Neuronal stem cell (in vitro differentiated cells): ENCODE data around the gene UBR3.

ENCODE experiments used
- DNase-seq: peaks from one replicate; pipeline ENCODE4 v3.0.0-alpha.2; 2013; ENCODE audit warnings: low spot score
- H2AFZ ChIP-seq: one replicate; pipeline ENCODE4 v1.6.1; 2013; ENCODE audit warnings: mild to moderate bottlenecking, low read length, inconsistent platforms
- H2AK5ac ChIP-seq: 2 replicates; pipeline ENCODE4 v1.6.1; 2013; ENCODE audit warnings: low read depth, mild to moderate bottlenecking, inconsistent platforms, low read length, moderate library complexity, mixed read lengths
- H2BK120ac ChIP-seq: 2 replicates; pipeline ENCODE4 v1.6.1; 2013; ENCODE audit warnings: low read depth, mild to moderate bottlenecking, inconsistent platforms, low read length, moderate library complexity, mixed read lengths
- H2BK12ac ChIP-seq: one replicate; pipeline ENCODE4 v1.6.1; 2013; ENCODE audit warnings: low read length, inconsistent platforms
- H2BK15ac ChIP-seq: 2 replicates; pipeline ENCODE4 v1.6.1; 2013; ENCODE audit warnings: mild to moderate bottlenecking, low read length, inconsistent platforms, mixed read lengths
- H2BK5ac ChIP-seq: one replicate; pipeline ENCODE4 v1.6.1; 2013; ENCODE audit warnings: inconsistent platforms, mild to moderate bottlenecking, low read length, moderate library complexity
- H3K14ac ChIP-seq: one replicate; pipeline ENCODE4 v1.6.1; 2013; ENCODE audit warnings: low read length, inconsistent platforms
- H3K18ac ChIP-seq: 2 replicates; pipeline ENCODE4 v1.6.1; 2013; ENCODE audit warnings: low read length, inconsistent platforms
- H3K23ac ChIP-seq: 2 replicates; pipeline ENCODE4 v1.6.1; 2013; ENCODE audit warnings: low read depth, mild to moderate bottlenecking, mixed read lengths, low read length, inconsistent platforms; ENCODE audit not compliant: poor library complexity
- H3K27ac ChIP-seq: replicated peaks from 3 replicates; pipeline ENCODE4 v1.5.1; 2013; ENCODE audit warnings: low read length, inconsistent platforms
- H3K27me3 ChIP-seq, 3 experiments: 2 replicates each; pipeline ENCODE4 v1.6.1; 2013; ENCODE audit warnings: low read length in 3 of 3, mild to moderate bottlenecking in 2 of 3, inconsistent platforms in 1 of 3, low read depth in 1 of 3, mixed read lengths in 1 of 3, moderate library complexity in 1 of 3; ENCODE audit not compliant: control insufficient read depth in 3 of 3, insufficient read depth in 3 of 3
- H3K36me3 ChIP-seq, 2 donors: replicated peaks in 1 of 2; 2 replicates each; pipeline ENCODE4 v1.6.1; 2013; ENCODE audit warnings: low read length in 2 of 2; ENCODE audit not compliant: control insufficient read depth in 2 of 2, insufficient read depth in 2 of 2
- H3K4ac ChIP-seq: 2 replicates; pipeline ENCODE4 v1.6.1; 2013; ENCODE audit warnings: inconsistent platforms, mild to moderate bottlenecking, low read length, moderate library complexity
- H3K4me1 ChIP-seq, 2 donors: 1 replicate in 1 of 2; 2 replicates in 1 of 2; pipeline ENCODE4 v1.6.1; 2013; ENCODE audit warnings: low read length in 2 of 2, low read depth in 1 of 2; ENCODE audit not compliant: control insufficient read depth in 2 of 2, insufficient read depth in 1 of 2
- H3K4me2 ChIP-seq: one replicate; pipeline ENCODE4 v1.6.1; 2013; ENCODE audit warnings: mild to moderate bottlenecking, low read length, inconsistent platforms; ENCODE audit not compliant: insufficient read depth, poor library complexity, severe bottlenecking
- H3K4me3 ChIP-seq, 2 donors: 2 replicates each; pipeline ENCODE4 v1.5.1; 2013; ENCODE audit warnings: low read length in 2 of 2, mild to moderate bottlenecking in 2 of 2, inconsistent platforms in 1 of 2, moderate library complexity in 1 of 2
- H3K79me1 ChIP-seq: one replicate; pipeline ENCODE4 v1.6.1; 2013; ENCODE audit warnings: low read depth, mild to moderate bottlenecking, inconsistent platforms, low read length, moderate library complexity
- H3K9ac ChIP-seq: one replicate; pipeline ENCODE4 v1.6.1; 2013; ENCODE audit warnings: mild to moderate bottlenecking, low read depth, low read length, inconsistent platforms; ENCODE audit not compliant: poor library complexity
- H3K9me3 ChIP-seq, 2 donors: replicated peaks in 1 of 2; 2 replicates each; pipeline versions ENCODE3 to v1.6.1; 2013; ENCODE audit warnings: low read length in 2 of 2, mild to moderate bottlenecking in 2 of 2, inconsistent platforms in 1 of 2, low read depth in 1 of 2, mixed read lengths in 1 of 2, moderate library complexity in 1 of 2; ENCODE audit not compliant: control insufficient read depth in 2 of 2, insufficient read depth in 1 of 2
- H4K8ac ChIP-seq: one replicate; pipeline ENCODE4 v1.6.1; 2013; ENCODE audit warnings: low read depth, mild to moderate bottlenecking, inconsistent platforms, low read length, moderate library complexity
- H4K91ac ChIP-seq: one replicate; pipeline ENCODE4 v1.6.1; 2013; ENCODE audit warnings: low read length, low read depth, mild to moderate bottlenecking, inconsistent platforms; ENCODE audit not compliant: poor library complexity
- WGBS, 2 donors: extraction: QIAGEN DNeasy Blood & Tissue Kit; methylation state at CpG; one replicate each; pipeline ENCODE4 v1.1.7; 2013; ENCODE audit warnings: missing lambda C conversion rate in 2 of 2, mixed read lengths in 1 of 2; ENCODE audit not compliant: insufficient read length in 2 of 2, insufficient replicate concordance in 1 of 2; ENCODE audit errors: extremely low coverage in 2 of 2; 5-methylcytosine and 5-hydroxymethylcytosine counted together

Gene UBR3

GRCh38 chr2:170014769-170015168 is 187.5 kb downstream of the UBR3 start:
- H3K27me3 ChIP-seq = no peaks in the 10 kb centered on the region
- no peak for DNase-seq
- H3K79me1 ChIP-seq = no peaks in the 10 kb centered on the region
- H3K4ac ChIP-seq = no peak overlapping the region
- no peak overlapping the region for H2BK5ac ChIP-seq
- H3K9ac ChIP-seq = no peak overlapping the region
- no peaks in the 10 kb centered on the region for H3K9me3 ChIP-seq
- no peak overlapping the region for H4K8ac ChIP-seq
- H3K4me3 ChIP-seq = no peak overlapping the region
- no peak overlapping the region for H3K4me2 ChIP-seq
- H2BK120ac ChIP-seq = no peak overlapping the region
- no peak overlapping the region for H3K27ac ChIP-seq
- H2AFZ ChIP-seq = no peak overlapping the region
- no peak overlapping the region for H3K18ac ChIP-seq
- H3K23ac ChIP-seq = no peak overlapping the region
- no peak overlapping the region for H2BK15ac ChIP-seq
- H3K4me1 ChIP-seq = no peaks in the 10 kb centered on the region
- H2BK12ac ChIP-seq = no peak overlapping the region
- H2AK5ac ChIP-seq = no peak overlapping the region
- no CpG with 5 or more reads among the region's 1 CpG for WGBS, 2 donors
- H4K91ac ChIP-seq = no peak overlapping the region
- no peaks in the 10 kb centered on the region for H3K36me3 ChIP-seq
- H3K14ac ChIP-seq = no peak overlapping the region

GRCh38 chr2:170017860-170018532 is 190.7 kb downstream of the UBR3 start:
- Histone ChIP-seq H2BK5ac (no peak overlapping the region), H4K91ac (no peak overlapping the region)
- WGBS, 2 donors = no CpG with 5 or more reads among the region's 4 CpGs

GRCh38 chr2:170019060-170019805 is 192.0 kb downstream of the UBR3 start:
- Histone ChIP-seq H3K23ac (no peak overlapping the region), H3K4me2 (no peak overlapping the region), H2BK15ac (no peak overlapping the region), H3K4ac (no peak overlapping the region), H2BK5ac (no peak overlapping the region), H3K9ac (no peak overlapping the region), H2AK5ac (no peak overlapping the region), H3K27me3 (no peaks in the 10 kb centered on the region), H2BK12ac (no peak overlapping the region), H4K91ac (no peak overlapping the region), H4K8ac (no peak overlapping the region), H3K27ac (no peak overlapping the region), H3K79me1 (no peaks in the 10 kb centered on the region), H2BK120ac (no peak overlapping the region), H3K4me3 (no peak overlapping the region), H3K9me3 (no peaks in the 10 kb centered on the region), H3K18ac (no peak overlapping the region), H3K36me3 (no peaks in the 10 kb centered on the region), H3K4me1 (no peaks in the 10 kb centered on the region), H2AFZ (no peak overlapping the region), H3K14ac (no peak overlapping the region)
- DNase-seq = no peak
- no CpG with 5 or more reads among the region's 5 CpGs for WGBS, 2 donors

More at GRCh38 chr2:170017860-170018532, 190.7 kb downstream of the UBR3 start:
- no peak overlapping the region for H3K14ac ChIP-seq
- H3K4me1 ChIP-seq = no peaks in the 10 kb centered on the region
- H3K4me3 ChIP-seq = no peak overlapping the region
- no peak for DNase-seq
- no peak overlapping the region for H2AFZ ChIP-seq
- no peak overlapping the region for H3K4ac ChIP-seq
- H2AK5ac ChIP-seq = no peak overlapping the region
- no peaks in the 10 kb centered on the region for H3K36me3 ChIP-seq
- no peak overlapping the region for H2BK15ac ChIP-seq
- no peaks in the 10 kb centered on the region for H3K79me1 ChIP-seq
- no peak overlapping the region for H3K23ac ChIP-seq
- no peak overlapping the region for H4K8ac ChIP-seq
- no peak overlapping the region for H2BK12ac ChIP-seq
- no peak overlapping the region for H2BK120ac ChIP-seq
- no peak overlapping the region for H3K27ac ChIP-seq
- no peaks in the 10 kb centered on the region for H3K27me3 ChIP-seq
- no peak overlapping the region for H3K18ac ChIP-seq
- no peaks in the 10 kb centered on the region for H3K9me3 ChIP-seq
- no peak overlapping the region for H3K9ac ChIP-seq
- no peak overlapping the region for H3K4me2 ChIP-seq

- no CpG with 5 or more reads among the region's 1 CpG for WGBS, 2 donors
- Histone ChIP-seq H3K4ac (no peak overlapping the region), H3K18ac (no peak overlapping the region), H3K36me3 (no peaks in the 10 kb centered on the region), H2BK120ac (no peak overlapping the region), H3K9me3 (no peaks in the 10 kb centered on the region), H2BK12ac (no peak overlapping the region), H2BK5ac (no peak overlapping the region), H3K4me3 (no peak overlapping the region), H3K23ac (no peak overlapping the region), H3K9ac (no peak overlapping the region), H2AK5ac (no peak overlapping the region), H3K27ac (no peak overlapping the region), H3K14ac (no peak overlapping the region), H3K4me1 (no peaks in the 10 kb centered on the region), H4K91ac (no peak overlapping the region), H4K8ac (no peak overlapping the region), H3K79me1 (no peaks in the 10 kb centered on the region), H3K27me3 (no peaks in the 10 kb centered on the region), H2AFZ (no peak overlapping the region), H3K4me2 (no peak overlapping the region), H2BK15ac (no peak overlapping the region)
- no peak for DNase-seq
These were observed 193.5 kb downstream of the UBR3 start for GRCh38 chr2:170020777-170021176.
